Ovary (tissue), 9 donors: Measurements from ENCODE around the gene RPL3. TPM values are rescaled to one million over a fixed set of nuclear protein-coding genes. Genes with fewer than 3 reads are reported as not detected.

ENCODE experiments used
- DNase-seq, 5 donors: peaks; one replicate each; pipeline ENCODE4 v3.0.0-alpha.2; 2019 to 2020
- H3K27ac ChIP-seq, 2 donors: fragments of 200-600 bp; one replicate each; pipeline versions ENCODE4 v1.5.1 to v1.8.0; 2019 to 2022
- H3K27me3 ChIP-seq: fragments of 200-600 bp; one replicate; pipeline ENCODE4 v1.8.0; 2022
- H3K36me3 ChIP-seq: fragments of 200-600 bp; sonication (generic); one replicate; pipeline ENCODE4 v1.5.1; 2019
- H3K4me1 ChIP-seq: one replicate; pipeline ENCODE4 v1.8.1; 2013; ENCODE audit warnings: mild to moderate bottlenecking, moderate library complexity; ENCODE audit not compliant: insufficient read depth
- H3K4me3 ChIP-seq: fragments of 200-600 bp; sonication (generic); one replicate; pipeline ENCODE4 v1.5.1; 2017
- H3K9me3 ChIP-seq, 2 donors: fragments of 200-600 bp in 1 of 2; sonication (generic) in 1 of 2; one replicate each; pipeline versions ENCODE4 v1.5.1 to v1.8.1; 2013 to 2019; ENCODE audit warnings: mild to moderate bottlenecking in 1 of 2, moderate library complexity in 1 of 2
- CTCF ChIP-seq, 3 donors: fragments of 450-650 bp in 2 of 3; fragments of 200-600 bp in 1 of 3; IDR thresholded peaks; one replicate each; pipeline versions ENCODE4 v1.5.1 to v1.8.0; 2016 to 2022; ENCODE audit warnings: antibody characterized with exemption in 3 of 3, mild to moderate bottlenecking in 1 of 3
- EP300 ChIP-seq: sonication (generic); formaldehyde crosslinking; IDR thresholded peaks from one replicate; pipeline ENCODE4 v1.6.1; 2017; ENCODE audit warnings: antibody characterized with exemption
- POLR2A ChIP-seq: fragments of 450-650 bp; IDR thresholded peaks from one replicate; pipeline ENCODE4 v1.6.1; 2017; ENCODE audit warnings: antibody characterized with exemption, mild to moderate bottlenecking, moderate library complexity
- WGBS, 3 donors: extraction: QIAGEN DNeasy Blood & Tissue Kit in 1 of 3; methylation state at CpG; one replicate each; pipeline versions ENCODE4 v1.1.5 to v1.1.7; 2013 to 2017; 5-methylcytosine and 5-hydroxymethylcytosine counted together
- intact Hi-C, 4 donors: fragments of 100-400 bp; cut with DNase I; formaldehyde crosslinking; loops; one replicate each; pipeline versions ENCODE4 v1.11.0 to v1.15.1; 2022 to 2023
- polyA plus RNA-seq, 2 donors: library from polyadenylated mRNA; stranded (reverse); fragments of 200-250 nt in 1 of 2; fragments of 350-450 nt in 1 of 2; fragmentation: Illumina TruSeq in 1 of 2; extraction: RNeasy Lipid Tissue Mini Kit (QIAGEN cat#74804) in 1 of 2; gene quantifications; one replicate each; pipeline ENCODE4 v1.2.3, GENCODE V29; 2013 to 2014
- total RNA-seq, 7 donors: library from RNA; depleted of rRNA in 2 of 7; stranded (reverse); fragments of >200 nt in 2 of 7; fragmentation: NEBNext Ultra II Directional in 3 of 7; extraction: Animal tissue kit (Norgen Biotek cat#: 25700) in 3 of 7; gene quantifications; one replicate each; pipeline versions ENCODE4 v1.1.0 to v1.2.4, GENCODE V29; 2016 to 2023
- donor health status: DM: no; HTN: no; CAD: no; lungs with moderate emphysema.
- donor health status: DM: no; HTN: no; CAD: no.
- donor health status: Bipolar disorder and iron deficiency.
- donor health status: DM: yes; HTN: yes; CAD: no.
- donor health status: DM: no; HTN: no; CAD: no.
- donor health status: DM: yes; HTN: yes; CAD: no.

The RPL3 gene
- total and polyA plus RNA-seq, 9 donors = 3,441 to 7,258 (median 4,727) TPM

GRCh38 chr22:39365492-39365780 lies 46.0 kb upstream of the RPL3 start:
- no peaks in the 10 kb centered on the region for H3K36me3 ChIP-seq
- TF ChIP-seq POLR2A (no peak), CTCF (IDR thresholded peaks at IDR 0.05) (no peak)
- 93 to 95% (median 93%) methylated on average over 3 of the region's 3 CpGs for whole genome bisulfite sequencing, 3 donors
- H3K27me3 ChIP-seq = no peaks in the 10 kb centered on the region
- intact Hi-C loops = no loop called here
- no peak overlapping the region for H3K4me3 ChIP-seq
- H3K4me1 ChIP-seq = peaks cover 14% of the 10 kb centered on the region
- H3K9me3 ChIP-seq = no peaks in the 10 kb centered on the region
- no peak overlapping the region for H3K27ac ChIP-seq
- DNase-seq = no peak

- Histone ChIP-seq H3K27me3 (no peaks in the 10 kb centered on the region), H3K9me3 (no peaks in the 10 kb centered on the region), H3K4me3 (no peak overlapping the region), H3K4me1 (peaks cover 14% of the 10 kb centered on the region), H3K27ac (no peak overlapping the region), H3K36me3 (no peaks in the 10 kb centered on the region)
- no peak for DNase-seq
- 50 to 61% (median 54%) methylated on average over 11 of the region's 11 CpGs for WGBS, 3 donors
- TF ChIP-seq POLR2A (no peak), EP300 (no peak), CTCF (IDR thresholded peaks at IDR 0.05) (no peak)
- intact Hi-C loops = no loop called here
Observed at GRCh38 chr22:39364714-39365491, 45.5 kb upstream of the RPL3 start.

- H3K27me3 ChIP-seq = no peaks in the 10 kb centered on the region
- TF ChIP-seq EP300 (no peak), POLR2A (no peak), CTCF (IDR thresholded peaks at IDR 0.05) (no peak)
- no peaks in the 10 kb centered on the region for H3K36me3 ChIP-seq
- no peak overlapping the region for H3K4me3 ChIP-seq
- H3K27ac ChIP-seq = peak overlapping the region; percentile 30 to 50
- no peaks in the 10 kb centered on the region for H3K9me3 ChIP-seq
- whole genome bisulfite sequencing, 3 donors = 12 to 27% (median 24%) methylated on average over 17 to 19 of the region's 19 CpGs
- DNase-seq = peak in 3 of 5 donors; percentile 37 to 68 (median 50)
- H3K4me1 ChIP-seq = peaks cover 14% of the 10 kb centered on the region
- intact Hi-C loops = no loop called here
Observed at GRCh38 chr22:39363751-39364515, 44.5 kb upstream of the RPL3 start.

GRCh38 chr22:39362932-39363331 lies 43.5 kb upstream of the RPL3 start:
- Histone ChIP-seq H3K27ac (peak overlapping the region in 1 of 2 donors; percentile 14), H3K4me3 (no peak overlapping the region), H3K4me1 (peaks cover 11% of the 10 kb centered on the region), H3K9me3 (no peaks in the 10 kb centered on the region), H3K27me3 (no peaks in the 10 kb centered on the region), H3K36me3 (no peaks in the 10 kb centered on the region)
- WGBS, 3 donors = 79 to 84% (median 83%) methylated on average over 4 of the region's 4 CpGs
- TF ChIP-seq EP300 (no peak), POLR2A (no peak), CTCF (IDR thresholded peaks at IDR 0.05) (no peak)
- no peak for DNase-seq
- intact Hi-C loops = no loop called here
